GM19395 (cell line): ENCODE measurements around the gene EML4.
"Not testable (repeated sequence)": the region's sequence is repeated elsewhere in the genome, so short reads cannot be mapped to it uniquely, and the experiment has no call there.

Source experiments
- ATAC-seq: cut with Tn5 transposase; IDR thresholded peaks from one replicate; pipeline ENCODE4 v1.9.1; 2021; ENCODE audit warnings: mild to moderate bottlenecking, moderate library complexity; ENCODE audit not compliant: unreplicated experiment

EML4 gene

DNA sequence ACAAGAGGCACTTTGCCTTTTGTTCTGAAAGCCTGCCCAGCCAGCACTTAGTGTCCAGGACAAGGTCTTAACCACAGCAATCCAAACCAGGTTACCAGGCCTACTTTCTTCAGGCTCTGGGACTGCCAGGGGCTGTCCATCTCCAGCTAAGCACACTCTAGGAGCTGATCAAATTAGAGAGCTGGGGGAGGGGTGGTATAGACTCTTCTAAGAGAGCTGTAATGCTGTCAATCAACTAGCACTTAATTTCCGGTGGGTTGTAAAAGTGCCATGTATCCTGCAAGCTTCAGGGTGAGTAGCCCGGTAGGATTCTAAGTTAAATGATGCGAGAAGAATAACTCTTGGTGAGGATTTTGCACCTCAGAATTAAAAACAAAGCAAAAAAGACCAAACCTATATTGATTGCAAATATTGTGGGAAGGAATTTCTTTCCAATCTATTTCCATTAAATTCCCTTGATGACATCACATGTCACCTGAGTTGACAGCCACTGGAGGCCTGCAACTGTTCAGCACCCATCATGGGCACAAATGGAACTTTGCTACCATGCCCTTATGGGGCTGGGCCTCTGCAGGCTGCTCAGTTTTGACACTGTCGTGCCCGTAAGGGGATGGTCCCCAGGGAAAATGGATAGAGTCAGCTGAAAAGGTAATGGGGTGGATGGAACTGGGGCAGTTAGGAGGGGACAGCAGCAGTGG, 200.5 kb downstream of the EML4 start:
- no peak for ATAC-seq

DNA sequence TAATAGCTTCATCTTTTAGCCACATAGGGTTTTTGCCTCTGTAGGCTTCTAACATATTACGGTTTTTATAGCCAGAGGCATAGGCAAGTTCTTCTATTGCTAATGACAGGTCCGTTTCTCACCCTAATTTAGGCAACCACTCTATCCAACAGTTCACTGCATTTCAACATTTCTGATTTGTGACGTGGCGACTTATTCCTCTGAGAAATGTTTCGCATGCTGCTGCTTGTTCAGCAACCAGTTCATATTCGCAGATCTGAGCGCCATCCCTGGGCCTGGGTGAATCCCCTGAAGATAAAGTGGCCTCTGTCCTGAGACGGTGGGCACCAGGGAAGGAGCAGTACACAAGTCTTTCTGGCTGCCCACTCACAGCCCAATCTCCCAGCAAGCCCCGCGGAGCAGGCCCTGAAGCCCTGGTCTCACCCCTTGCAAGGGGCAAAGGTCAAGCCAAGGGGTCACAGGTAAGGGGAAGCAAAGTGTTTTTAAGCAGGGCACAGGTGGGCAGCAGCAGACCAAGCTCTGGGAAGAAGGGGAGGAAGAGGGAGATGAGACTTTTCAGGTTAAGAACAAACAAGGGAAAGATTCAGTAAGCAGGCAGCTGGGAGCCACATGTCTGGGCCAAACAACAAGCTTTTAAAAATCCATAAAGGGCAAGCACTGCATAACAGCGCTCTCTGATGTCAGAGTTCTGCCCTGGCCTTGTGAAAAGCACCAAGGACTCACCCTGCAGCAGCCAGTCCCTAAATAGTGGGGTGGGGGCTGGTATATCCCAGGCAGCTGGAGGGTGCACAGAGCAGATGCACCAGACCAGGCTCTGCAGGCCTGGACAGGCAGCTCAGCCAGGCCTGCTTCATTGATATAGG, 202.7 kb downstream of the EML4 start:
- ATAC-seq, result no peak

DNA sequence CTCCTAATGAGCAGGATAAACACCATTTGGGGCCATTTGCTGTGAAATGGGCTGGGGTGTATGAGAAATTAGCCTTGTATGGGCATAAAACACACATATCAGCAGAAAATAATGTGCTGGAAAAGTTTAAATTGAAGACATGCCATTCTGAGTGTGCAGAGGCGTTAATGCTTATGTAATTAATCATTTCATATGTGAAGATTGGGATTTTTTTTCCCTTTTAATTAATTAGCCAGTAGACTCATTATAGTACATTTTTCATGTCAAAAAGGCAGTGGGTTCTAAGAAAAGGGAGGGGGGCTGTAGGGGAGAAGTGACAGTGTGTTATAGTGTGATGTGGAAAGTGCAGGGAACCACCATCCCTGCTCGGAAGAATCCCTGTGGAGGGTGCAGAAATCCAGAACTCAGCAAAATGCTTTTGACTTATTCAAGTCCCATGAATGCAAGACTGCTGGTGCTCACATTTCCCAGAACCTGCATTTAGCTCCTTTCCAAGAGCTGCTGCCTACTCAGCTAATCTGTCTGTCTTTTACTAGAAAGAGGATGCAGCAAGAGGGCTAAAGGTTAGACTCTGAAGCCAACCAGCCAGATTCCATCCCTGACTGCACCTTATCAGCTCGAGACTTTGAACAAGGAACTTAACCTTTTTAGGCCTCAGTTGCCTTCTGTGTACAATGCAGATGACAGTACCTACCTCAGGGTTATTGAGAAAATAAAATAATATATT, 203.5 kb downstream of the EML4 start:
- ATAC-seq, result no peak

DNA sequence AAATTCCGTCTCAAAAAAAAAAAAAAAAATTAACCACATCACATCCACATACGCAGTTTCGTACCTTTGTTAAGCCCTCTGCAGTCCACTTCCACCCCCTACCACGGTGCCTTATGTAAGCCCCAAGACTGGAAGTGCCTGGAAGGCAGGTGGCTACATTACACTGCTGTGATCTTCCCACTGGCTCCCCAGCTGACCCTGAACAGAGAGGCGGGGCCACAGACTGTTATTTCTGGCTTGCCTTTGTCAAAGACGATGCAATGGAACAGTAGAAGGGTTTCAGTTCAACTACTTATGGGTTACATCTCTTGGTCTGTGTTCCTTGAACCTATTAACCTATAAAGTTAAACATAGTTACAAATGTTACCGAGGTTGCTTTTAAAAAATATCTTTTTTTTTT, 207.6 kb downstream of the EML4 start:
- ATAC-seq, result no peak

DNA sequence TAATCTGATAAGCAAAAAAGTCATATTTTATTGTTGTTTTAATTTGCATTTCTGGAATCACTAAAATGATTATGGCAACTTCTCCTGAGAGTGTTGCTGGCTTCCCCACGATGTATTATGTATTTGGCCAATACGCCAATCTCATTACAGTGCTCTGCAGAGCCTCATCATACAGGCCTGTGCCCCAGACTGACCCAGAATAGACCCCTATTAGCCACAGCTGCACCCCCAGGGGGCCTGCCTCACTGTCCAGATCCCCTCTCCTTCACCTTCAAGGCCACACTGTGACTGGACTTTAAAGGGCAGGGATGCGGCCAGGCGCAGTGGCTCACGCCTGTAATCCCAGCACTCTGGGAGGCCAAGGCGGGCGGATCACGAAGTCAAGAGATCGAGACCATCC, 209.3 kb downstream of the EML4 start:
- ATAC-seq, result no peak

DNA sequence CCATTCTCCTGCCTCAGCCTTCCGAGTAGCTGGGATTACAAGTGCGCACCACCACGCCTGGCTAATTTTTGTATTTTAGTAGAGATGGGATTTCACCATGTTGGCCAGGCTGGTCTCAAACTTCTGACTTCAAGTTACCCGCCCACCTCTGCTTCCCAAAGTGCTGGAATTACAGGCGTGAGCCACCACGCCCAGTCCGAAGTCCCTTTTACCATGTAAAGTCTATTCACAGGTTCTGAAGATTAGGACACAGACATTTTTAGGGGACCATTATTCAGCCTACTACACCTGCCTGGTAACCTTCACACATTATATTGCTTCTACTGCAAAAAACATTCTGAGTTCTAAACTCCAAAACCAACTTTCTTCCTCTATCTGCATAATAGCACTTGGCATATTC, 210.9 kb downstream of the EML4 start:
- not testable (repeated sequence) for ATAC-seq

DNA sequence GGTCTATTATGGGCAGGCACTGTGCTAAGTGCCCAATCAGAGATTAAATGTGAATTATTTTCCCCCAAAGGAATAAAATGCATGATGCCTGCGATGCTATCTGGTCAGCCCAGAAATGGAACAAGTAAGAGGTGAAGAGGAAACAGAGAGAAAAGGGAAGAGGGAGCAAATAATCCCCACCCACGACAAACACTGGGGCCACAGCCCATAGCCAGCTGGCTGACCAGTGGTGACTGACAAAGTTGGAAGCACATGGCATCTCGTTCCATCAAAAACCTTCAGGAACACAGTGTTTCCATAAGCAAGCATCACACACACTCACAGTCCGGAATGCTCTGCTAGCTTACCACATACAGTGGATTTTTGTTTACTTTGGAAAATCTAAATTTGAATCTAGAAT, 213.0 kb downstream of the EML4 start:
- ATAC-seq, result no peak
